Hematopoietic multipotent progenitor cell (in vitro differentiated cells): Measurements from ENCODE around the gene RPSA. TPM values are rescaled to one million over a fixed set of nuclear protein-coding genes. Genes with fewer than 3 reads are reported as not detected.
"Not testable (repeated sequence)": the region's sequence is repeated elsewhere in the genome, so short reads cannot be mapped to it uniquely, and the experiment has no call there.

Experiments used
- DNase-seq, 3 donors: peaks; one replicate each; pipeline ENCODE4 v3.0.0-alpha.2; 2011 to 2015; ENCODE audit warnings: low read depth in 2 of 3, low spot score in 2 of 3
- total RNA-seq: library from RNA; depleted of rRNA; stranded (reverse); fragments of >200 nt; gene quantifications from one replicate; pipeline ENCODE4 v1.2.3, GENCODE V29; 2012

RPSA gene
- total RNA-seq, 1 donor: 2,792 TPM

DNA sequence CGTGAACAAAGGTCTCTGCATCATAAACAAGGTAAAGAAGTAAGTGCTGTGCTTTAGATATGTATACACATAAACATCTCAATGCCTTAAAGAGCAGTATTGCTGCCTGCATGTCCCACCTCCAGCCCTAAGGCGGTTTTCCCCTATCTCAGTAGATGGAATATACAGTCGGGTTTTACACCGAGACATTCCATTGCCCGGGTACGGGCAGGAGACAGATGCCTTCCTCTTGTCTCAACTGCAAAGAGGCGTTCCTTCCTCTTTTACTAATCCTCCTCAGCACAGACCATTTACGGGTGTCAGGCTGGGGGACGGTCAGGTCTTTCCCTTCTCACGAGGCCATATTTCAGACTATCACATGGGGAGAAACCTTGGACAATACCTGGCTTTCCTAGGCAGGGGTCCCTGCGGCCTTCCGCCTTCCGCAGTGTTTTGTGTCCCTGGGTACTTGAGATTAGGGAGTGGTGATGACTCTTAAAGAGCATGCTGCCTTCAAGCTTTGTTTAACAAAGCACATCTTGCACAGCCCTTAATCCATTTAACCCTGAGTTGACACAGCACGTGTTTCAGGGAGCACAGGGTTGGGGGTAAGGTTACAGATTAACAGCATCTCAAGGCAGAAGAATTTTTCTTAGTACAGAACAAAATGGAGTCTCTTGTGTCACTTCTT lies 12.2 kb downstream of the RPSA start:
- DNase-seq: not testable (repeated sequence)

DNA sequence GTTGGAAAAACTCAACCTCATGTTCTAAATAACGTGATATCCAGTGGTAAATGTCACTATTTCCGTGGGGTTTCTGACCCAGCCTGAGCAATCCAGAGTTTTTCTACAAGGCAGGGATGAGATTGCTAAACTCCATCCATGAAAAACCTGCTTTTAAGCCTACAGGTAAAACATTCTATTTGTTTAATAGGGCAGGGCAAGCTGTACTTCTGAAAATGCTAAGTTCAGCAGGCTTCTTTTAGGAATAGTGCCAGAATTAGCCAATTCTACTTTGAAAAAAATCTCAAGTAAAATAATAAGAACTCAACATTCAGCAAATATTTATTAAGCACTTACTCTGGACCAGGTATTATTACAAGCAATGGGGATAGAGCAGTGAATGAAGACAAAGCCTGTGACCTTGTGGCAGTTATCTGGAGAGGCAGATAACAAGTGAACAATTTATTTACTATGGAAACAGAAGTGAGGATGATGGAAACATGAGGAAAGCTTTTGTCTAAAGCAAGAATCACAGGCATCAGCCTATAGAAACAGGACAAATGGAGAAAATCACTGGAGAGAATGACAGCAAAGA lies 13.3 kb downstream of the RPSA start:
- no peak for DNase-seq

DNA sequence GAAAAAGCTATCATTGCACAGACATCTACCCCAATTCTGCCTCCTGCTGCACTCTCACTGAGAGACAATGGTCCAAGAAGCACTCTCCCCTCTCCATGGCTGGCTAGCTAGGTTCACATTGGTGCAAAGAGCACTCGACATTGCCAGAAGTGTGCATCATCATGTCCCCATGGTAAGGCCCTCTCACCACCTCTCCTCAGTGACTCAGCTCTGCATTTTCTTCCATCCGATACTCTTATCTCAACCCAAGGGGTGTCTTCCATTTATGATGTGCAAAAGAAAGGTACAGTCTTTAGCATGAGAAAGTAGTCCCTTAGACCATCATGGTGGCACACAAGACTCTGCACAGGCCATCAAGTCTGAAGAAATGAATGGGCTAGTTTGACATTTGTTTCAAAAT lies 14.0 kb downstream of the RPSA start:
- no peak for DNase-seq

DNA sequence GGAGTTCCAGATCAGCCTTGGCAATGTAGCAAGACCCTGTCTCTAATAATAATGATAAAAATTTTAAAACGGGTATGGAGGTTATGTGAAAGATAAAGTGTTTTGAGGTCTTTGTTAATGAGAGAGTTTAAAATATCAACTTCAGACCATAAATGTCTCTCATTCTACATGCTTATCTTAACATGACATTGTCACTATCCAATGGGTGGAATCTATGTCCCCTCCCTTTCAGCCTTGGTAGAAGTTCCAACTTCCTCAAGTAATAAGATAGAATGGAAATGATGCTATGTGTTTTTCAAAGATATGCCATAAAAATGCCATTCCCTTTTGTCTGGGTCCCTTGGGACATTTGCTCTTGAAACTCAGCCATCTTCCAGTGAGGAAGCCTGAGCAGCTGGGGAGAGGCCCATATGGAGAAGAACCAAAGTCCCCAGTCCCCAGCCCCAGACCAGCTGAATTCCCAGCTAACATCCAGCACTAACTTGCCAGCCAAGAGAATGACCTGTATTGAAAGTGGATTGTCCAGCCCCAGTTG lies 17.0 kb downstream of the RPSA start:
- no peak for DNase-seq

DNA sequence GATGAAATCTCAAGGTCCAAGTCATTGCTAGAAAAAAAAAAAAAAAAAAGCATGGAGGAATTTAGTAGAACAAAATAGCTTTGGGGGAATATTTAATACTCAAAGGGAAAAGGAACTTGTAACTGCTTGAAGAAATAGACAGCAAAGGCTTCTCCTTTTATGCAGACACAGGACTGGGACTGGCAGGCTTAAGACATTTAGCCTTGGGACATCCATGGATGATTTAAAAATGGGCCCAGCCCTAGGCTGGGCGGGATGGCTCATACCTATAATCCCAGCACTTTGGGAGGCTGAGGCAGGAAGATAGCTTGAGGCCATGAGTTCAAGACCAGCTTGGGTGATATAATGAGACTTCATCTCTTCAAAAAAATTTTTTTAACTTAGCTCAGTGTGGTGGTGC lies 19.8 kb downstream of the RPSA start:
- no peak for DNase-seq

DNA sequence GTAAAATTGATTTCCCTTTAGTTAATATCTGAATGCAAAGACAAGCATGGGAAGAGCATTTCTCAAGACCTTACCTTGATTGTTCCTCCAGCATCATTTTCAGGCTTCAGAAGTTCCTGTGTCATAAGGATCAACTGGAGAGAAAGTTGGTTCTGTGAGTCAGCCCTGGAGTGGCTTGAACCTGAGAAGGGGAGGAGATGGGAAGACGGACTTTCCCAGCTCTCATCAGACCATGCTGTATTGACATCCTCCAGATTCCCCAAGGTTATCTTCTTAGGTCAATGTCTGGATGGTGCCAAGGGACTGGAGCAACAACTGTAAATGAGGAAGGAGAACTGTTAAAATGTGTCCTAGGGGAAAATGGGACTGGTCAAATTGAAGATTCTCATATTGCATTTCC lies 21.0 kb downstream of the RPSA start:
- DNase-seq: no peak

DNA sequence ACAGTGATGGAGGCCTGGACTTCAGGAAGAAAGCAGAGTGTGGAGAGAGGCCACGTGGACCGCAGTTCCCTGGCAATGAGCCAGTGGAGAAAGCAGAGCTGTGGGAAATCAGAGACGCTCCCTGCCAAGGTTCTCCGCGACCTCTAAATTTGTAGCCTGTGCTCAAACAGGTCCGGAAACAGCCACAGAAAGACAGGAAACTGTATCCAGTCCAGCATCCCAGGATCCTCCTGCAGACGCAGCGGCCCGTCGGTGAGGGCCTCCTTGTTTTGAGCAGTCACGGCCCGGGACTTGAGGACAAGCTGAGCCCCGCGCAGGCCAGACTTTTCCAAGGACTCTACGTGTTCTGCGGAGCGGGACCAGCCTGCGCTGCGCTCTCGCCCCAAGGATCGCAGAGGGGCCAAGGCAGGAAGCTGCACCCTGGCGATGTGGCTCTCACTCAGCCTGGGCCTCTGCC lies 22.3 kb downstream of the RPSA start:
- no peak for DNase-seq

DNA sequence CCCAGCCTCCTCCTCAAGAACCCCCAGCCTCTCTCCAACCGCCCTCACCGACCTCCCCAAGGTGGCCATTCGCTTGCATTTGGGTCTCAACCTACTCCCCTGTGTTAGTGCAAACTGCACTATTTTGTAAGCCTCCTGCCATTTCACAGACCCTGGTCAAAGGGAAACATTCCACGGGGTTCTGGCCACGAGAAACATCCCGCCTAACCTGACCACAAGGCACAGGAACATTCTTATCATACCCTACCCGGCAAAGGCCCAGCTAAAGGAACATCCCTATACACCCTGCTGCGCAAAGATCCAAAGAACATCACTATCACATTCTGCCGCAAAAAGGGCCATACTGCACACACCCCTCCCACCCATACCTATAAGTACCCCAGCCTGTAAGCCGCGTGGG lies 22.9 kb downstream of the RPSA start:
- no peak for DNase-seq

DNA sequence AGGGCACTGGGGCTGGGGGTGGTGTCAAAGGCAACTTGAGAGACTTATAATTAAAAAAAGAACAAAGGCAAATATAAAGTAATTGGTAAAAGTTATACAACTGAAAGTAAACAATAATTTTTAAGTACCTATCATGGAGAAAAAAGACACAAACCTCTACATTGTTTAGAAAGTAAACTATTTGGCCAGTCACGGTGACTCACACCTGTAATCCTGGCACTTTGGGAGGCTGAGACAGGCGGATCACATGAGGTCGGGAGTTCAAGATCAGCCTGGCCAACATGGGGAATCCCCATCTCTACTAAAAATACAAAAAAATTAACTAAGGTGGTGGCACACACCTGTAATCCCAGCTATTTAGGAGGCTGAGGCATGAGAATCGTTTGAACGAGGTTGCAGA lies 25.8 kb downstream of the RPSA start:
- no peak for DNase-seq

DNA sequence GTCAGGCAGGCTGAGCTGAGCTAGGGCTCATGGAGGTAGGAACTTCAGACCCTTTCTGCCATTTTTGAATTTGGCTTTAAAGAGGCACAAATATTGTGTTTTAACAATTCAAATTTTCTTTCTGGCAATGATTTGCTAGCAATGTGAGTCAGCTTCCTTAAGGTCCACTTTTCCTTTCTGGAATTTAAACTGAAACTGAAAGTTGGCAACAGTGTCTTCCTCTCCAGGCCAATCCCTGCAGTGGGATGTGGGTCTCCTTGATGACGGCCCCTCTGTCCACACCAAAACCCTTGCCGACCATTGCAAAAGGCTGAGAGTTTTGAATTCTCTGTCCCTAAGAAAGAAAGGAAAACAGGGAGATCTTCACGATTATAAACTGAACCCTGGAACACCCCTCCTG lies 27.1 kb downstream of the RPSA start:
- no peak for DNase-seq

DNA sequence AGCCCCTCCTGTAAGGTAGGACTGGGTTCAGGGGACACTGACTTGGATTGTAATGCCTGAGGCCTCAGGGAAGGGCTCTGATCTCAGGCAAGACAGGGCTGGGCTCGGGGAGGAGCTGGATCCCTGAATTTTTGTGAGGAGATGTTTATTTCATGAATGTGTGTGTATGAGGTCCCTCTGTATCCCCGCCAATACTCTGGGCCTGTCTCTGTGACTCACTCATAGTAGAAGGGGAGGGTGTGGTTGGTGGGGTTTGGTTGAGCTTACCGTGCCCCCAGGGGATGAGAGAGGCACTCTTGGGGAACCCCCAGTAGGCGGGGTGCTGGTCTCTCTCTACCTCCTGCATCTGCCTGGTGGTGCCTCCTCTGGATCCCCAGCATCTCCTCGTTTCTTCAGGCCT lies 28.1 kb downstream of the RPSA start:
- no peak for DNase-seq

DNA sequence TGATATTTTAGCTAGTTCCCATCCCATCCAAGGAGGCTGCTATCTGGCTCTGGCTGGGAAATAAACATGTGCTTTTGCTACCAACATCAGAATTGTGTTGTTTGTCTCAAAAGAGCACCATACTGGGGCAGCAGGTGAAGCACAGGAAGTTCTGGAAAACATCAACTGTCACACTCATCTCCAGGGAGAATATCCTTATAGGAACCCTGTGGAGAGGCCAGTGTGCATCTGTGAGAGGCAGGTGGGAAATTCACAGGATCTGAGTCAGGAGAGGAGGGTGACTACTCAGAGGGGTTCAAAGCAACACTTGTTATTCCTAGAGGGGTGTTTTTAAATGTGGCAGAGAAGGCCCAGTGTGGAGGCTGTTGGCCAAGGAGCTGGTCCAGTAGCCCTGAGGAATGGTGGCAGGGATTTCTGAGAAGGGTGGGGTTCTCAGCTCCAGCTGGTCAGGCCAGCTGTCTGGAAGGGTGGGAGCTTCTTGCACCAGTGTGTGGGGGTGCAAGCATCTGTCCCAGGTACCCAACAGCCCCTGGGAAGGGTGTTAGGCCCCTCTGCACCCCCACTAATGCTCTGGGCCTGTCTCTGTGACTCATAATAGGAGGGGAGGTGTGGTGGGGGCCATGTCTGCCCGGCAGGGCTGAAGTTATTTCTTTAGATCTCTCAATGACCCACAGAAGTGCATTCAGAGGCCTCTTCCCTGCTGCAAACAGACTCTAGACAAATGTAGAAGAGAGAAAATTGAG lies 28.7 kb downstream of the RPSA start:
- no peak for DNase-seq

DNA sequence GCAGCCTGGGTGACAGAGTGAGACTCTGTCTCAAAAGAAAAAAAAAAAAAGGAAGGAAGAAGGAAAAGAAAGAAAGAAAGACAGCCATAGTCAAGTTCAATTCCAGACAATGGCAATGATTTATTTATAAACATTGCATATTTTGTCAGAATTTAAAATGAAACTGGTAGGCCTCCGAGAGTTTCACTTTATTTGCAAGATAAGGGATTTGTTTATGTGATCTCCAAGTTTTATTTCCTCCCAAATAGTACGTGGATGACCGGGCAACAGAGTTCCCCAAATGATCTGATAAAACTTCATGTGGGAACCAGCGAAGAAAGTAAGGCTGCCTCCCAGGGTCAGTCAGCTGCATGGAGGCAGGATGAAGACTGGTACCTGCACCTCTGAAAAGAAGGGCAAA lies 32.4 kb downstream of the RPSA start:
- DNase-seq: no peak

DNA sequence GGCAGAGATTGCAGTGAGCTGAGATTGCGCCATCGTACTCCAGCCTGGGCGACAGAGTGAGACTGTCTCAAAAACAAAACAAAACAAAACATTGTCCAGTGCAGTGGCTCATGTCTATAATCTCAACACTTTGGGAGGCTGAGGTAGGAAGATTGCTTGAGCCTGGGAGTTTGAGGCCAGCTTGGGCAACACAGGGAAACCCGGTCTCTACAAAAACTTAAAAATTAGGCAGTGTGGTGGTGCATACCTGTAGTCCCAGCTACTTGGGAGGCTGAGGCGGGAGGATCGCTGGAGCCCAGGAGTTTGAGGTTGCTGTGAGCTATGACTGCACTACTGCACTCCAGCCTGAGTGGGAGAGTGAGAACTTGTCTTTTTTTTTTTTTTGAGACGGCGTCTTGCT lies 33.8 kb downstream of the RPSA start:
- no peak for DNase-seq

DNA sequence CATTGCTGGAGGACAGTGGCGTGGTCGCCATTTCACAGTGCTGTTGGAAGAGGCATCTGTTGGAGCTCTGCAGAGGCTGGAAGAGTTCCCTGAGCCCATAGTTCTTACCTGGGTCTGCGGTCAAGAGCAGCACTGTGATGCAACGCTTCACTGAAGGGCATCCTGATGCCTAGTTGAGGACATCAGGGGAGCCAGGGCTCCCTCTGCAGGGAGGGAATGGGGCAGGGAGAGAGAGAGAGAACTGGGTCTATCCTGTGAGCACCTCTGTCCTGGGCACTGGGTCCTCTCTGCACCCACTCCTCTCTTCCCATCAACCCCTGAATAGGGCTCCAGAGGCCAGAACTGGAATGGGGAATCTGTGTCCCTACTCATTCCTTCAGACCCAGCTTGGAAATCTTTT lies 37.0 kb downstream of the RPSA start:
- DNase-seq: no peak

DNA sequence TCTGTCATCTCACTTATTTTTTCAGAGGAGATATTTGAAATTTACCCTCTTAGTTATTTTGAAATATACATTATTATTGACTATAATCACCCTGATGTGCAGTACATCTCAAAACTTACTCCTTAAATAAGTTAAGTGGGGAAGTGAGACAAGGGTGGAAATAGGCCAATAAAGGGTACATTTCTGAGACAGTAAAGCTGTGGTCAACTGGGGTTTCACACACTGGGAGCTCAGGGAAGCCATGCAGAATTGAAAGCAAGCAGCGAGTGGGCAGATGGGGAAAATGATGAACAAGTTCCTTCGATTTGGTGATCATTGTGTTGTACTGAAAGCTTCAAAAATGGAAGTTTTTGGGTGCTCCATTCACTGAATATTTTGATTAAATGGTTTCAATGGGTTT lies 39.4 kb downstream of the RPSA start:
- no peak for DNase-seq

DNA sequence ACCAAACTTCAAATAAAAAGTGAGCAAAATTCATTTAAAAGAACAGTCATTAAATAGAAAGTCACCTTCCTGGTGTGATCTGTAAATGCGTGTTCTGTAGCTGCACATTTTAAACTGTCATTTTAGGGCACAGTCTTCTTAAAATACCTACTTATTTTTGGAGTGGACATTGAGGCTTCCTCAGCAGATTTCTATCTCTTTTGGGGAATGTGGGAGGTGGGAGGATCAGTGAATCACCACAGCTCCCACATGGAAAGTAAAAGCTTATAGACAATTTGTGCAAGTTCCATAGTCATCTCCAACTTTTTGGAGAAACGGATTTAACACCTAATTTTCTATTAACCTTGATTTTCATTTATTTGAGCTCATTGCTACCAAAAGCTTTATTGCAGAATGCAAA lies 39.9 kb downstream of the RPSA start:
- DNase-seq: no peak

DNA sequence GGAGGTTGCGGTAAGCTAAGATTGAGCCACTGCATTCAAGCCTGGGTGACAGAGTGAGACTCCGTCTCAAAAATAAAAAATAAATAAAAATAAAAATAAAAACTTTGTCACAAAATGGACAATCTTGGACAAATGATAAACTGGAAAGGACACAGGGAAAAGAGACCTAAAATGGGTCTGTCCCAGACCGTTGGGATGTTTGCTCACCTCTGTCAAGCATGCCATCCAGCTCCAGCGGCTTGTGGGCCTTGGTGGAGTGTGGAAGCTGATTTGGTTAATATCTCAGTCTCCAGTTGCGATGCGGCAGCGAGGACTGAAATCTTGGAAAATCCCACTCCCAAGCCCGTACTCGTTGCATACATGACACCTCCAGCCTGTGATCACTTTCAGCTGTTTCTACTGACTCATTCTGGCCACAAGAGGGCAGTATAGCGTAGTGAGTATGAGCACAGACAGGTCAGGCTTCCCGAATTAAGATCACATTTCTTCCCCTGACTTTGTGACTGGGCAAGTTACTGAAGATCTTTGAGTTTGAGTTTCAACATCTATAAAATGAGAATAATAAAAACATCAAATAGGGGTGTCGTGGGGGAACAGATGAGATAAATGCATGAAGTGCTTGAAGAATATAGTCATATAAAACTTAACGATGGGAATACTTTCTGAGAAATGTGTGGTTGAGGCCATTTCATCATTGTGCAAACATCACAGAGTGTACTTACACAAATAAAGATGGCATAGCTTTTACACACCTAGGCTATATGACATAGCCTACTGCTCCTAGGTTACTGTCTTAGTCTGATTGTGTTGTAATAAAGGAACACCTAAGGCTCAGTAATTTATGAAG lies 41.3 kb downstream of the RPSA start:
- peak; percentile 49 to 81 (median 66) for DNase-seq

DNA sequence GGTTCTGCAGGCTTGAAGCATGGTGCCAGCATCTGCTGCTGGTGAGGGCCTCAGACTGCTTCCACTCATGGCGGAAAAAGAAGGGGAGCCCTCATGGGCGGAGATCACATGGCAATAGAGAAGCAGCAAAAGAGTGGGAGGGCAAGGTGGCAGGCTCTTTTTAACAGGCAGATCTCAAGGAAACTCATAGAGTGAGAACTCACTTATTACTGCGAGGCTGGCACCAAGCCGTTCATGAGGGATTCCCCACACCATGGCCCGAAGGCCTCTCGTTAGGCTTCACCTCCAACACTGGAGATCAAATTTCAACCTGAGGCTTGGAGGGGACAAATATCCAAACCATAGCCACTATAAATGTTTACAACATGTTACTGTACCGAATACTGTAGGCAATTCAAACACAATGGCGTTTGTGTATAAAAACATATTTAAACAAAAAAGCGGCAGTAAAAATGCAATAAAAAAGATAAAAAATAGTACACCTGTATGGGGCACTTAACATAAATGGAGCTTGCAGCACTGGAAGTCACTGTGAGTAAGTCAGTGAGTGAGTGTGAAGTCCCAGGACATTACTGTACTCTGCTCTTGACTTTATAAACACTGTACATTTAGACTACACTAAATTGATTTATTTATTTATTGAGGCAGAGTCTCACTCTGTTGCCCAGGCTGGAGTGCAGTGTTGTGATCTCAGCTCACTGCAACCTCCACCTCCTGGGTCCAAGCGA lies 42.1 kb downstream of the RPSA start:
- DNase-seq: no peak

DNA sequence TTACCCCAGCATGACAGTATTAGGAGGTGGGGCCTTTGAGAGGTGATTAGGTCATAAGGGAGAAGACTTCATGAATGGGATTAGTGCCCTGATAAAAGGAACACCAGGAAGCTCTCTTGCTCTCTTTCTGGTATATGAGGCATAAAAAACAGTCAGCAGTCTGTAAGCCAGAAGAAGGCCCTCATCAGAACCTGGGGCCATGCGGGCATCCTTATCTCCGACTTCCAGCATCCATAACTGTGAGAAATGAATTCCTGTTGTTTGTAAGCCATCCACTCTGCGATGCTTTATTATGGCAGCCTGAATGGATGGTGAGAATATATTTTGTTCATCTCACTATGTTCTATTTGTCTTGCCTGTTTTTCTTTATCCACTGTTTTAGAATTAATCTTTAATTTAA lies 43.3 kb downstream of the RPSA start:
- no peak for DNase-seq
